Lung (tissue), 12 donors: ENCODE data around the gene ADO. TPM values are rescaled to one million over a fixed set of nuclear protein-coding genes. Genes with fewer than 3 reads are reported as not detected.

ENCODE experiments used
- ATAC-seq: fragments of 200-7000 bp; cut with Tn5 transposase; one replicate; pipeline ENCODE4 v1.9.1; 2020; ENCODE audit warnings: moderate number of reproducible peaks; ENCODE audit not compliant: insufficient read depth, low FRiP score
- DNase-seq, 3 donors: peaks; one replicate each; pipeline ENCODE4 v3.0.0-alpha.2; 2013 to 2017
- H3K27ac ChIP-seq, 2 donors: one replicate each; pipeline ENCODE4 v1.5.1; 2013; ENCODE audit warnings: mild to moderate bottlenecking in 2 of 2, moderate library complexity in 2 of 2, control low read depth in 1 of 2, inconsistent platforms in 1 of 2, low read depth in 1 of 2, low read length in 1 of 2
- H3K27me3 ChIP-seq, 3 donors: one replicate each; pipeline ENCODE4 v1.5.1; 2013; ENCODE audit warnings: low read length in 2 of 3; ENCODE audit not compliant: control insufficient read depth in 3 of 3, insufficient read depth in 3 of 3
- H3K36me3 ChIP-seq, 4 donors: one replicate each; pipeline ENCODE4 v1.5.1; 2013; ENCODE audit warnings: low read length in 4 of 4, mild to moderate bottlenecking in 1 of 4, moderate library complexity in 1 of 4; ENCODE audit not compliant: control insufficient read depth in 4 of 4, insufficient read depth in 4 of 4
- H3K4me1 ChIP-seq, 5 donors: one replicate each; pipeline ENCODE4 v1.5.1; 2013; ENCODE audit warnings: low read length in 5 of 5, mild to moderate bottlenecking in 2 of 5, moderate library complexity in 1 of 5; ENCODE audit not compliant: control insufficient read depth in 5 of 5, insufficient read depth in 5 of 5
- H3K4me3 ChIP-seq: one replicate; pipeline ENCODE4 v1.5.1; 2013; ENCODE audit warnings: mild to moderate bottlenecking, control low read depth, moderate library complexity
- H3K9ac ChIP-seq, 2 donors: one replicate each; pipeline ENCODE4 v1.5.1; 2013; ENCODE audit warnings: low read length in 2 of 2, control low read depth in 1 of 2; ENCODE audit not compliant: insufficient read depth in 1 of 2
- H3K9me3 ChIP-seq, 4 donors: one replicate each; pipeline ENCODE4 v1.5.1; 2013; ENCODE audit warnings: low read length in 3 of 4, mild to moderate bottlenecking in 1 of 4, moderate library complexity in 1 of 4; ENCODE audit not compliant: control insufficient read depth in 4 of 4, insufficient read depth in 3 of 4
- CTCF ChIP-seq: IDR thresholded peaks from 2 replicates; pipeline ENCODE4 v1.5.1; 2012; ENCODE audit warnings: mild to moderate bottlenecking; ENCODE audit errors: control extremely low read depth, extremely low read depth
- WGBS, 2 donors: extraction: QIAGEN DNeasy Blood & Tissue Kit; methylation state at CpG; one replicate each; pipeline ENCODE4 v1.1.7; 2013; 5-methylcytosine and 5-hydroxymethylcytosine counted together
- polyA plus RNA-seq, 2 donors: library from polyadenylated mRNA; stranded (reverse); fragments of 200-250 nt; gene quantifications; one replicate each; pipeline ENCODE4 v1.2.1, GENCODE V29; 2013
- total RNA-seq, 2 donors: library from RNA; depleted of rRNA in 1 of 2; stranded (reverse); fragments of >200 nt in 1 of 2; gene quantifications; one replicate each; pipeline ENCODE4 v1.2.1, GENCODE V29; 2014 to 2021
- donor health status: control.
- donor health status: control.
- donor health status: Bipolar disorder and iron deficiency.
- donor health status: healthy.
- donor health status: DM: yes; HTN: yes; CAD: no.

ADO gene
- total and polyA plus RNA-seq, 4 donors, result 7.4 to 16.9 (median 11.9) TPM

- H3K4me3 ChIP-seq, result no peak overlapping the region
- H3K27me3 ChIP-seq, result no peaks in the 10 kb centered on the region
- 94 to 95% methylated on average over 4 of the region's 4 CpGs for WGBS, 2 donors
- no peaks in the 10 kb centered on the region for H3K9me3 ChIP-seq
- H3K9ac ChIP-seq, result no peak overlapping the region
- H3K27ac ChIP-seq, result no peak overlapping the region
- peaks cover 0 to 5% (median 0%) of the 10 kb centered on the region in 5 donors for H3K4me1 ChIP-seq
- ATAC-seq (no peak), DNase-seq (no peak)
- no peak for TF ChIP-seq CTCF
- no peaks in the 10 kb centered on the region for H3K36me3 ChIP-seq
These were observed 40.5 kb upstream of the ADO start for GRCh38 chr10:62764011-62764410.

- Histone ChIP-seq H3K4me1 (peaks cover 0 to 10% (median 2%) of the 10 kb centered on the region in 5 donors), H3K27me3 (no peaks in the 10 kb centered on the region), H3K4me3 (no peak overlapping the region), H3K36me3 (no peaks in the 10 kb centered on the region), H3K9ac (no peak overlapping the region), H3K27ac (no peak overlapping the region), H3K9me3 (peaks cover 0 to 2% (median 0%) of the 10 kb centered on the region in 4 donors)
- WGBS, 2 donors, result 91% methylated on average over 2 of the region's 2 CpGs
- ATAC-seq, result no peak
- no peak for DNase-seq
- TF ChIP-seq CTCF, result no peak
These were observed 38.8 kb upstream of the ADO start for GRCh38 chr10:62765726-62766125.

- H3K4me3 ChIP-seq, result no peak overlapping the region
- peaks cover 0 to 2% (median 0%) of the 10 kb centered on the region in 4 donors for H3K9me3 ChIP-seq
- no peak overlapping the region for H3K27ac ChIP-seq
- 51 to 65% methylated on average over 3 of the region's 3 CpGs for WGBS, 2 donors
- no peaks in the 10 kb centered on the region for H3K27me3 ChIP-seq
- H3K9ac ChIP-seq, result no peak overlapping the region
- peaks cover 0 to 14% (median 5%) of the 10 kb centered on the region in 5 donors for H3K4me1 ChIP-seq
- no peak for DNase-seq
- TF ChIP-seq CTCF, result no peak
- ATAC-seq, result no peak
- no peaks in the 10 kb centered on the region for H3K36me3 ChIP-seq
These were observed 38.1 kb upstream of the ADO start for GRCh38 chr10:62766386-62766785.
